Activated naive CD8-positive, alpha-beta T cell treated with anti-CD3 and anti-CD28 coated beads, Interleukin-2, amount 50 U/mL, for 24 hours (primary cell): ENCODE results near the gene OR10W1.

Experiments used
- ATAC-seq: fragments of 150-1000 bp; cut with Tn5 transposase; one replicate; pipeline ENCODE4 v1.10.0; 2021
- DNase-seq: peaks from one replicate; pipeline ENCODE4 v3.0.0; 2021
- H3K27ac Mint-ChIP-seq: one replicate; pipeline ENCODE4 v1.8.0; 2021; ENCODE audit warnings: mild to moderate bottlenecking, mixed read lengths
- H3K27me3 Mint-ChIP-seq: one replicate; pipeline ENCODE4 v1.8.0; 2021; ENCODE audit warnings: mixed read lengths
- H3K36me3 Mint-ChIP-seq: one replicate; pipeline ENCODE4 v1.8.0; 2021; ENCODE audit warnings: low read depth, mixed read lengths
- H3K4me1 Mint-ChIP-seq: one replicate; pipeline ENCODE4 v1.8.0; 2021; ENCODE audit warnings: mixed read lengths
- H3K4me3 Mint-ChIP-seq: one replicate; pipeline ENCODE4 v1.8.0; 2021; ENCODE audit warnings: mild to moderate bottlenecking, moderate library complexity, mixed read lengths
- H3K9me3 Mint-ChIP-seq: one replicate; pipeline ENCODE4 v1.8.0; 2021; ENCODE audit warnings: mixed read lengths

The OR10W1 gene

GRCh38 chr11:58268142-58268541 lies at the start of gene OR10W1:
Gene OR10W1, minus strand, starts transcription at chr11:58268260. Its CDS starts 402 bp downstream, at chr11:58267858.
- no peak for DNase-seq
- Mint-ChIP-seq H3K4me1 (no peaks in the 10 kb centered on the region), H3K27ac (no peak within 1 kb of the TSS), H3K36me3 (no peaks in the 10 kb centered on the region), H3K9me3 (no peaks in the 10 kb centered on the region), H3K27me3 (peaks cover 6% of the 10 kb centered on the region), H3K4me3 (no peak within 1 kb of the TSS)
- ATAC-seq = no peak

- Mint-ChIP-seq H3K36me3 (no peaks in the 10 kb centered on the region), H3K4me3 (no peak overlapping the region), H3K9me3 (peaks cover 6% of the 10 kb centered on the region), H3K27ac (no peak overlapping the region), H3K4me1 (no peaks in the 10 kb centered on the region), H3K27me3 (peaks cover 14% of the 10 kb centered on the region)
- DNase-seq = no peak
- ATAC-seq = no peak
Measured at GRCh38 chr11:58316142-58316541, 48.1 kb upstream of the OR10W1 start.

- no peaks in the 10 kb centered on the region for H3K4me1 Mint-ChIP-seq
- ATAC-seq (no peak), DNase-seq (no peak)
- no peaks in the 10 kb centered on the region for H3K9me3 Mint-ChIP-seq
- no peak overlapping the region for H3K27ac Mint-ChIP-seq
- no peak overlapping the region for H3K4me3 Mint-ChIP-seq
- H3K36me3 Mint-ChIP-seq = no peaks in the 10 kb centered on the region
- no peaks in the 10 kb centered on the region for H3K27me3 Mint-ChIP-seq
Measured at GRCh38 chr11:58301576-58301975, 33.5 kb upstream of the OR10W1 start.

- H3K36me3 Mint-ChIP-seq = no peaks in the 10 kb centered on the region
- ATAC-seq = no peak
- H3K27ac Mint-ChIP-seq = no peak overlapping the region
- no peak overlapping the region for H3K4me3 Mint-ChIP-seq
- no peak for DNase-seq
- no peaks in the 10 kb centered on the region for H3K9me3 Mint-ChIP-seq
- peaks cover 7% of the 10 kb centered on the region for H3K27me3 Mint-ChIP-seq
- no peaks in the 10 kb centered on the region for H3K4me1 Mint-ChIP-seq
Measured at GRCh38 chr11:58292017-58292416, 24.0 kb upstream of the OR10W1 start.

- no peak for ATAC-seq
- DNase-seq = no peak
- Mint-ChIP-seq H3K36me3 (no peaks in the 10 kb centered on the region), H3K4me3 (no peak overlapping the region), H3K4me1 (no peaks in the 10 kb centered on the region), H3K27ac (no peak overlapping the region), H3K27me3 (peaks cover 7% of the 10 kb centered on the region), H3K9me3 (no peaks in the 10 kb centered on the region)
Measured at GRCh38 chr11:58289266-58289665, 21.2 kb upstream of the OR10W1 start.

GRCh38 chr11:58286249-58286648 lies 18.2 kb upstream of the OR10W1 start:
- ATAC-seq (peak; percentile 52), DNase-seq (no peak)
- Mint-ChIP-seq H3K36me3 (no peaks in the 10 kb centered on the region), H3K27ac (no peak overlapping the region), H3K4me3 (no peak overlapping the region), H3K9me3 (no peaks in the 10 kb centered on the region), H3K27me3 (peaks cover 5% of the 10 kb centered on the region), H3K4me1 (no peaks in the 10 kb centered on the region)

- DNase-seq = no peak
- ATAC-seq = no peak
- no peak overlapping the region for H3K4me3 Mint-ChIP-seq
- H3K4me1 Mint-ChIP-seq = no peaks in the 10 kb centered on the region
- H3K27ac Mint-ChIP-seq = no peak overlapping the region
- no peaks in the 10 kb centered on the region for H3K36me3 Mint-ChIP-seq
- no peaks in the 10 kb centered on the region for H3K9me3 Mint-ChIP-seq
- H3K27me3 Mint-ChIP-seq = peaks cover 8% of the 10 kb centered on the region
Measured at GRCh38 chr11:58285483-58286040, 17.5 kb upstream of the OR10W1 start.

GRCh38 chr11:58276151-58276550 lies 8.1 kb upstream of the OR10W1 start:
- no peaks in the 10 kb centered on the region for H3K4me1 Mint-ChIP-seq
- H3K27ac Mint-ChIP-seq = no peak overlapping the region
- H3K27me3 Mint-ChIP-seq = peaks cover 2% of the 10 kb centered on the region
- DNase-seq (no peak), ATAC-seq (no peak)
- H3K36me3 Mint-ChIP-seq = no peaks in the 10 kb centered on the region
- H3K9me3 Mint-ChIP-seq = no peaks in the 10 kb centered on the region
- no peak overlapping the region for H3K4me3 Mint-ChIP-seq

- no peak overlapping the region for H3K27ac Mint-ChIP-seq
- DNase-seq (no peak), ATAC-seq (no peak)
- no peaks in the 10 kb centered on the region for H3K27me3 Mint-ChIP-seq
- H3K4me1 Mint-ChIP-seq = no peaks in the 10 kb centered on the region
- no peak overlapping the region for H3K4me3 Mint-ChIP-seq
- H3K36me3 Mint-ChIP-seq = no peaks in the 10 kb centered on the region
- no peaks in the 10 kb centered on the region for H3K9me3 Mint-ChIP-seq
Measured at GRCh38 chr11:58275002-58275401, 6.9 kb upstream of the OR10W1 start.

- Mint-ChIP-seq H3K4me3 (no peak overlapping the region), H3K9me3 (peaks cover 18% of the 10 kb centered on the region), H3K4me1 (no peaks in the 10 kb centered on the region), H3K27me3 (peaks cover 6% of the 10 kb centered on the region), H3K36me3 (no peaks in the 10 kb centered on the region), H3K27ac (no peak overlapping the region)
- no peak for ATAC-seq
- DNase-seq = no peak
Measured at GRCh38 chr11:58259983-58260382, 8.1 kb downstream of the OR10W1 start.

GRCh38 chr11:58254936-58255335 lies 13.1 kb downstream of the OR10W1 start:
- H3K27me3 Mint-ChIP-seq = peaks cover 2% of the 10 kb centered on the region
- no peak overlapping the region for H3K4me3 Mint-ChIP-seq
- H3K9me3 Mint-ChIP-seq = peaks cover 40% of the 10 kb centered on the region
- H3K36me3 Mint-ChIP-seq = no peaks in the 10 kb centered on the region
- ATAC-seq = no peak
- no peaks in the 10 kb centered on the region for H3K4me1 Mint-ChIP-seq
- H3K27ac Mint-ChIP-seq = no peak overlapping the region
- DNase-seq = no peak

- DNase-seq (no peak), ATAC-seq (no peak)
- Mint-ChIP-seq H3K27me3 (peaks cover 11% of the 10 kb centered on the region), H3K27ac (no peak overlapping the region), H3K36me3 (no peaks in the 10 kb centered on the region), H3K4me1 (no peaks in the 10 kb centered on the region), H3K9me3 (peaks cover 12% of the 10 kb centered on the region), H3K4me3 (no peak overlapping the region)
Measured at GRCh38 chr11:58243954-58244353, 24.1 kb downstream of the OR10W1 start.

- no peaks in the 10 kb centered on the region for H3K4me1 Mint-ChIP-seq
- no peak for ATAC-seq
- no peak overlapping the region for H3K4me3 Mint-ChIP-seq
- H3K27me3 Mint-ChIP-seq = peaks cover 7% of the 10 kb centered on the region
- no peak for DNase-seq
- peaks cover 2% of the 10 kb centered on the region for H3K36me3 Mint-ChIP-seq
- no peaks in the 10 kb centered on the region for H3K9me3 Mint-ChIP-seq
- no peak overlapping the region for H3K27ac Mint-ChIP-seq
Measured at GRCh38 chr11:58227956-58228615, 40.0 kb downstream of the OR10W1 start.

- Mint-ChIP-seq H3K27ac (no peak overlapping the region), H3K4me3 (no peak overlapping the region), H3K36me3 (no peaks in the 10 kb centered on the region), H3K4me1 (no peaks in the 10 kb centered on the region), H3K9me3 (no peaks in the 10 kb centered on the region), H3K27me3 (peaks cover 3% of the 10 kb centered on the region)
- DNase-seq (no peak), ATAC-seq (no peak)
Measured at GRCh38 chr11:58222721-58223120, 45.3 kb downstream of the OR10W1 start.
